ENCODE measurements around the gene SH3D21. TPM values are rescaled to one million over a fixed set of nuclear protein-coding genes. Genes with fewer than 3 reads are reported as not detected.

The SH3D21 gene
- total RNA-seq, 4 donors from 2014 or later: 12.7 to 143 (median 15.9) TPM

DNA sequence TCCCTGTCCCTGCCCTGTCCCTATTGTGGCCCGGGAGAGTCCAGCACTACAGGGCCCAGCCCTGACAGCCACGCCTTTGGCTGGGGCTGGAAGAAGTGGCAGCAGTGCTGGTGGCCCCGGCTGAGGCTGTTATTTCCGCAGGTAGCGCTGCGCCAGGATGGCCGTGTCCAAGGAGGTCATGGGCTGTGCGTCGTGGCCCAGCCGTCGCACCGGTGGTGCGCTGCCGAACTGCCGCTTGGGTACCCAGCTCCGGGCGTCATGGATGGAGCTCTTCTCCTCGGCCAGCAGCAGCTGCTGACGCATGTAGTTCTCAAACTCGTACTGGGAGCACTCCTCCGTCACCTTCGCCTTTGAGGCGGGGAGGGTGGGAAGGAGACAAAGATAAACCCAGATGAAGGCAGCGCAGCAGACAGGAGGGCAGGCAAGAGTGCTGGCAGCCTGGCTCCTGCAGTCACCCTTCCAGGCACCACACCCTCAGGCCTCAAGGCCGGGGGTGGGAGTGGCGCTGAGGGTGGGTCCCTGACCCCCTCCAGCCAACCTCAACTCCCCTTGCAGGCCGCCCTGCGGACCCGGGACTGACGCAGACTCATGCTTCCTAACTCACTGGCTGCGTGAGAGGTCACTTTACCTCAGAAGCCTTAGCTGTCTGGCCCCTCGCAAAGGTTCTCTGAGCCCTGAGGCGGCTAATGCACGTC, 35.6 kb downstream of the SH3D21 start:
- DNase-seq: no peak
- Histone ChIP-seq H3K27ac (no peak overlapping the region), H3K9me3 (no peaks in the 10 kb centered on the region), H3K4me1 (peaks cover 0 to 2% (median 0%) of the 10 kb centered on the region in 4 donors), H3K36me3 (peaks cover 0 to 24% (median 5%) of the 10 kb centered on the region in 4 donors), H3K4me3 (no peak overlapping the region), H3K27me3 (no peaks in the 10 kb centered on the region)
- TF ChIP-seq, protein P1, sequence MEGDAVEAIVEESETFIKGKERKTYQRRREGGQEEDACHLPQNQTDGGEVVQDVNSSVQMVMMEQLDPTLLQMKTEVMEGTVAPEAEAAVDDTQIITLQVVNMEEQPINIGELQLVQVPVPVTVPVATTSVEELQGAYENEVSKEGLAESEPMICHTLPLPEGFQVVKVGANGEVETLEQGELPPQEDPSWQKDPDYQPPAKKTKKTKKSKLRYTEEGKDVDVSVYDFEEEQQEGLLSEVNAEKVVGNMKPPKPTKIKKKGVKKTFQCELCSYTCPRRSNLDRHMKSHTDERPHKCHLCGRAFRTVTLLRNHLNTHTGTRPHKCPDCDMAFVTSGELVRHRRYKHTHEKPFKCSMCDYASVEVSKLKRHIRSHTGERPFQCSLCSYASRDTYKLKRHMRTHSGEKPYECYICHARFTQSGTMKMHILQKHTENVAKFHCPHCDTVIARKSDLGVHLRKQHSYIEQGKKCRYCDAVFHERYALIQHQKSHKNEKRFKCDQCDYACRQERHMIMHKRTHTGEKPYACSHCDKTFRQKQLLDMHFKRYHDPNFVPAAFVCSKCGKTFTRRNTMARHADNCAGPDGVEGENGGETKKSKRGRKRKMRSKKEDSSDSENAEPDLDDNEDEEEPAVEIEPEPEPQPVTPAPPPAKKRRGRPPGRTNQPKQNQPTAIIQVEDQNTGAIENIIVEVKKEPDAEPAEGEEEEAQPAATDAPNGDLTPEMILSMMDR (IDR thresholded peaks at IDR 0.05): no peak
- no peak for TF ChIP-seq POLR2AphosphoS5 (IDR thresholded peaks at IDR 0.05)
- no peak for TF ChIP-seq EP300 (IDR thresholded peaks at IDR 0.05; ENCODE audit: low read depth)
- no peak for TF ChIP-seq POLR2A (IDR thresholded peaks at IDR 0.05)
- in situ Hi-C loops (cut with MboI; ENCODE audit: low pct_ligation_motif_present in 1 of 4, low pct_unique_long_range_greater_than_20kb in 1 of 4, low sequenced_read_pairs in 3 of 4) (no loop called here), intact Hi-C loops (cut with DNase I; ENCODE audit: low total_unique reads) (loop anchor here (2.0 kb wide), 1 partner anchor 81 kb away; no protein-coding TSS in a partner anchor)
- 70 to 84% methylated on average over 2 to 34 of the region's 34 CpGs for WGBS, 2 donors (ENCODE audit: low coverage in 1 of 2)

DNA sequence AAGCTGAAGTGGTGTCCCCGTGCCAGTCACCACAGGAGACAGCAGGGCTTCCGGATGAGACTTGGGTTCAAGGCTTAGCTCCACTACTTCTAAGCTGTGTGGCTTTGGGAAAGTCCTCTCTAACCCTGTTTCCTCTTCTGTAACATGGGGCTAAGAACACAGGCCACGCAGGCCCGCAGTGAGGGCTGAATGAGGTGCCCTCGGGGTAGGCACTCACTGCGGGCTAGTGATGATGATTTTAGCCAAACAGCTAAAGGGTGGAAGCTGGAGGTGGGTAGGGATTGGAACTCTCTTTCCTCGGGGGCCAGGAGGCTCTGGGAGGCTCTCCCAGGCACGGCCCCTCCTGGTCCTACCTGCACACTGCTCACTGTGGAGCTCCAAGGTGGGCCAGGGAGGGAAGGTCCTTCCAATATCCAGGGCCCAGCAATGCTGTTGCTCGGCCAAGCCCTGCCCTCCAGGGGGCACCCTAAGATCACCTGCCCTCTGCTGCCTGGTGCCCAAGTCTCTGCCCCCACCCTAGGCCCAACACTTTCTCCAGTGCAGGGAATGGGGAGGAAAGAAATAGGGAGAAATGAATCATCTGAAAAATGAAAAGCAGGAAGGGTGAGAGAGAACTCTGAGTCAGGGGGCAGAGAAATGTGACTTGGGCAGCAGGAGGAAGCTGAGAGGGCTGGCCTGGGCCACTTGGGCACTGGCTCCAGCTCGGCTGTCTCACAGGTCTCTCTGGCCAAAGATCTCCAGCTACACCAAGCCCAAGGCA, 36.4 kb downstream of the SH3D21 start:
- in situ Hi-C loops (cut with MboI; ENCODE audit: low pct_ligation_motif_present in 1 of 4, low pct_unique_long_range_greater_than_20kb in 1 of 4, low sequenced_read_pairs in 3 of 4): no loop called here
- Histone ChIP-seq H3K27me3 (no peaks in the 10 kb centered on the region), H3K27ac (peak overlapping the region in 2 of 4 donors; percentile 9 to 33), H3K4me1 (peaks cover 0 to 2% (median 0%) of the 10 kb centered on the region in 4 donors), H3K9me3 (no peaks in the 10 kb centered on the region), H3K4me3 (no peak overlapping the region), H3K36me3 (peaks cover 0 to 31% (median 8%) of the 10 kb centered on the region in 4 donors)
- 70 to 86% methylated on average over 3 to 10 of the region's 10 CpGs for WGBS, 2 donors (ENCODE audit: low coverage in 1 of 2)
- DNase-seq: peak; percentile 65
- intact Hi-C loops (cut with DNase I; ENCODE audit: low total_unique reads): loop anchor here (2.0 kb wide), 1 partner anchor 80 kb away; no protein-coding TSS in a partner anchor
- TF ChIP-seq, protein P1 (IDR thresholded peaks at IDR 0.05): peak; percentile 60 to 78 (median 73)
- TF ChIP-seq POLR2A (IDR thresholded peaks at IDR 0.05) (no peak), EP300 (IDR thresholded peaks at IDR 0.05; ENCODE audit: low read depth) (no peak)

DNA sequence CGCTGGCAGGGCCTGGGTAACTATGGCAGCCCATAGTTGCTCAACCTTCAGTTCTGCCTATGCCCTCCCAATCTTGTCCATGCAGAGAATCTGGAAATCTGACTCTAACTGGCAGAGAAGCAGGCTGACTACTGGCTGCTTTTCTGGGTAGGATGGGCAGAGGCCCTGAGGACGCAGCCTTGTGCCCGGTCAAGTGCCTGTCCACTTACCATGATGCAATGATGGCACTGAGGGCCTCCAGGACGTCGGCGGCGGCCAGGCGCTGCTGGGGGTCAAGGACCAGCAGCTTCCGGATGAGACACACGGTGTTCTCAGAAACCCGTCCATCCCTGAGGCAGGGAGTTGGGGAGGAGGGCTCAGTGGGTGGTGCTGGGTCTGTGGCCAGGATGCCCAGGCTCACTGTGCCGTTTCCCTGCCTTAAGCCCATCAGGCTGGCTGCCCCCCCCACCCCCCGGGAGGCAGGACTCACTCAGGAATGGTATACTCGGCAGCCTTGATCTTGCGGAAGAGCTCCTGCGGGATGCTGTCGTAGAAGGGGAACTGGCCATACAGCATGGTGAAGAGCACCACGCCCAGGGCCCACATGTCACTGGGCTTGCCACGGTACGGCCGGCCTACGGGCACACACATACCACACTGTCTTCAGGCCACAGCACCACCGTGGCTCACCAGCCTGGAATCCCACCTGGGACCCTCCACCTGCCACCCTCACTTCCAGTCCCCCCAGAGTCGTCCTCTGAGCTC, 37.7 kb downstream of the SH3D21 start:
- H3K9me3 ChIP-seq: no peaks in the 10 kb centered on the region
- peaks cover 0 to 2% (median 0%) of the 10 kb centered on the region in 4 donors for H3K4me1 ChIP-seq
- intact Hi-C loops (cut with DNase I; ENCODE audit: low total_unique reads) (loop anchor here (2.0 kb wide), 1 partner anchor 79 kb away; no protein-coding TSS in a partner anchor), in situ Hi-C loops (cut with MboI; ENCODE audit: low pct_ligation_motif_present in 1 of 4, low pct_unique_long_range_greater_than_20kb in 1 of 4, low sequenced_read_pairs in 3 of 4) (no loop called here)
- 85% methylated on average over 24 of the region's 24 CpGs; no CpG with 5 or more reads in 1 of the 2 donors for WGBS, 2 donors (ENCODE audit: low coverage in 1 of 2)
- DNase-seq: no peak
- no peak overlapping the region for H3K4me3 ChIP-seq
- no peaks in the 10 kb centered on the region for H3K27me3 ChIP-seq
- H3K36me3 ChIP-seq: peaks cover 0 to 37% (median 8%) of the 10 kb centered on the region in 4 donors
- H3K27ac ChIP-seq: no peak overlapping the region
- TF ChIP-seq POLR2AphosphoS5 (IDR thresholded peaks at IDR 0.05): no peak
- TF ChIP-seq, protein P1 (IDR thresholded peaks at IDR 0.05): no peak
- no peak for TF ChIP-seq EP300 (IDR thresholded peaks at IDR 0.05; ENCODE audit: low read depth)
- TF ChIP-seq POLR2A (IDR thresholded peaks at IDR 0.05): no peak

DNA sequence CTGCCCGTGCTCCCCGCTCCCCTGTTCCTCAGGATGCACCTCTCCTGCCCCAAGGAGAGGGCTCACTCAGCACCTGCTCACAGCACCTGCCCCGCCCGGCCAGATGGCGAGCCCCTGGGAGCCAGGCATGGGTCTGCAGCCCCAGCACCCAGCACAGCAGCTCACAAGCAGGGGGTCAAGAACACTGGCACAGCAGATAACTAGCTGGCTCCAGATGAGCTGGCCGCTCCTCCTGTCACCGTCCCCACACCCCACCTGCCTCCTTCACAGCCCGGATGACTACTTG, 38.2 kb downstream of the SH3D21 start:
- H3K36me3 ChIP-seq: peaks cover 0 to 37% (median 8%) of the 10 kb centered on the region in 4 donors
- H3K27ac ChIP-seq: no peak overlapping the region
- 98% methylated on average over 8 of the region's 8 CpGs; no CpG with 5 or more reads in 1 of the 2 donors for WGBS, 2 donors (ENCODE audit: low coverage in 1 of 2)
- peaks cover 0 to 4% (median 2%) of the 10 kb centered on the region in 4 donors for H3K4me1 ChIP-seq
- no peaks in the 10 kb centered on the region for H3K27me3 ChIP-seq
- in situ Hi-C loops (cut with MboI; ENCODE audit: low pct_ligation_motif_present in 1 of 4, low pct_unique_long_range_greater_than_20kb in 1 of 4, low sequenced_read_pairs in 3 of 4): no loop called here
- H3K4me3 ChIP-seq: no peak overlapping the region
- H3K9me3 ChIP-seq: no peaks in the 10 kb centered on the region
- no peak for DNase-seq
- TF ChIP-seq POLR2AphosphoS5 (IDR thresholded peaks at IDR 0.05): no peak
- no peak for TF ChIP-seq POLR2A (IDR thresholded peaks at IDR 0.05)
- TF ChIP-seq, protein P1 (IDR thresholded peaks at IDR 0.05): no peak
- TF ChIP-seq EP300 (IDR thresholded peaks at IDR 0.05; ENCODE audit: low read depth): no peak
- intact Hi-C loops (cut with DNase I; ENCODE audit: low total_unique reads): no loop called here

All from transverse colon (tissue), 4 donors.